ENCODE measurements around the gene VSNL1. TPM values are rescaled to one million over a fixed set of nuclear protein-coding genes. Genes with fewer than 3 reads are reported as not detected.

The VSNL1 gene
- total RNA-seq, 1 experiment from 2014 or later = not detected

- H3K27me3 Mint-ChIP-seq (ENCODE audit: unreplicated experiment) = no peaks in the 10 kb centered on the region
- H3K36me3 Mint-ChIP-seq (ENCODE audit: insufficient read depth, unreplicated experiment) = no peaks in the 10 kb centered on the region
- no peak for DNase-seq
- BruUV-seq (replicated peaks) = no TSS peak
- peaks cover 2% of the 10 kb centered on the region for H3K9me3 Mint-ChIP-seq (ENCODE audit: low read depth, unreplicated experiment)
- peaks cover 4% of the 10 kb centered on the region for H3K4me1 Mint-ChIP-seq (ENCODE audit: low read depth, unreplicated experiment)
- H3K4me3 Mint-ChIP-seq (ENCODE audit: low read depth, unreplicated experiment) = no peak overlapping the region
- intact Hi-C loops (cut with micrococcal nuclease; ENCODE audit: unreplicated experiment) = no loop called here
- CTCF ChIA-PET = no interaction called here
- no peak overlapping the region for H3K27ac Mint-ChIP-seq (ENCODE audit: unreplicated experiment)
- no peak for TF ChIP-seq CTCF (IDR thresholded peaks at IDR 0.05; ENCODE audit: unreplicated experiment)
These were observed 80.3 kb downstream of the VSNL1 start for GRCh38 chr2:17620841-17621240.

GRCh38 chr2:17621781-17622180 lies 81.3 kb downstream of the VSNL1 start:
- H3K27me3 Mint-ChIP-seq (ENCODE audit: unreplicated experiment) = no peaks in the 10 kb centered on the region
- BruUV-seq (replicated peaks) = no TSS peak
- H3K9me3 Mint-ChIP-seq (ENCODE audit: low read depth, unreplicated experiment) = peaks cover 2% of the 10 kb centered on the region
- no peak for TF ChIP-seq CTCF (IDR thresholded peaks at IDR 0.05; ENCODE audit: unreplicated experiment)
- intact Hi-C loops (cut with micrococcal nuclease; ENCODE audit: unreplicated experiment) = no loop called here
- H3K27ac Mint-ChIP-seq (ENCODE audit: unreplicated experiment) = no peak overlapping the region
- H3K4me1 Mint-ChIP-seq (ENCODE audit: low read depth, unreplicated experiment) = no peaks in the 10 kb centered on the region
- H3K36me3 Mint-ChIP-seq (ENCODE audit: insufficient read depth, unreplicated experiment) = no peaks in the 10 kb centered on the region
- DNase-seq = no peak
- CTCF ChIA-PET = interaction anchor here (0.7 kb wide), 1 partner anchor 114 kb away, joined by 3 read pairs; no protein-coding TSS in a partner anchor
- H3K4me3 Mint-ChIP-seq (ENCODE audit: low read depth, unreplicated experiment) = no peak overlapping the region

- Mint-ChIP-seq H3K27ac (ENCODE audit: unreplicated experiment) (no peak overlapping the region), H3K4me1 (ENCODE audit: low read depth, unreplicated experiment) (no peaks in the 10 kb centered on the region), H3K9me3 (ENCODE audit: low read depth, unreplicated experiment) (peaks cover 7% of the 10 kb centered on the region), H3K4me3 (ENCODE audit: low read depth, unreplicated experiment) (no peak overlapping the region), H3K36me3 (ENCODE audit: insufficient read depth, unreplicated experiment) (no peaks in the 10 kb centered on the region), H3K27me3 (ENCODE audit: unreplicated experiment) (no peaks in the 10 kb centered on the region)
- no peak for TF ChIP-seq CTCF (IDR thresholded peaks at IDR 0.05; ENCODE audit: unreplicated experiment)
- DNase-seq = no peak
- BruUV-seq (replicated peaks) = no TSS peak
- CTCF ChIA-PET = no interaction called here
- intact Hi-C loops (cut with micrococcal nuclease; ENCODE audit: unreplicated experiment) = no loop called here
These were observed 85.0 kb downstream of the VSNL1 start for GRCh38 chr2:17625446-17625845.

GRCh38 chr2:17626986-17627385 lies 86.5 kb downstream of the VSNL1 start:
- no peak for DNase-seq
- CTCF ChIA-PET = interaction anchor here (0.6 kb wide), 1 partner anchor 67 kb away, joined by 3 read pairs; no protein-coding TSS in a partner anchor
- Mint-ChIP-seq H3K27me3 (ENCODE audit: unreplicated experiment) (no peaks in the 10 kb centered on the region), H3K9me3 (ENCODE audit: low read depth, unreplicated experiment) (peaks cover 7% of the 10 kb centered on the region), H3K4me3 (ENCODE audit: low read depth, unreplicated experiment) (no peak overlapping the region), H3K4me1 (ENCODE audit: low read depth, unreplicated experiment) (no peaks in the 10 kb centered on the region), H3K27ac (ENCODE audit: unreplicated experiment) (no peak overlapping the region), H3K36me3 (ENCODE audit: insufficient read depth, unreplicated experiment) (no peaks in the 10 kb centered on the region)
- no TSS peak for BruUV-seq (replicated peaks)
- TF ChIP-seq CTCF (IDR thresholded peaks at IDR 0.05; ENCODE audit: unreplicated experiment) = no peak
- intact Hi-C loops (cut with micrococcal nuclease; ENCODE audit: unreplicated experiment) = no loop called here

Measured in Calu3 (cell line).